ENCODE data around the gene DCDC1.

DNA sequence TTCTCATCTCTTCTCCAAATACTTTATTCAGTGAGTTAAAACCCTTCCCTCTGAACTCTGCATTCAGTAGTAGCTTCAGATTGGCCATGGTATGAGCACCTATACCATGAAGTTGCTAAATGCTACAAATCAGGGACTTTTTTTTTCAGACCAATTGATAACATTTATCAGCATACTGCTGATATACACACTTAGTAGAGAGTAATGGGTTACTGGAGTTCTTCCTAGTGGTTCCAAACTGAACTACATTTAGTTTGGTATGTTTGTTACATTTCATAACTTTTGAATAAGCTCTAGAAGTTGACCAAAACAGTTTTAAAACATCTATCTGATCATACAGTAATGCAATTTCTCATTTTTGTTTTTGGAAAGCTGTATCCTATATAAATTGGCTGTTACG lies 104.7 kb downstream of the DCDC1 start:
- TF ChIP-seq EP300 (IDR thresholded peaks at IDR 0.05) (no peak), CTCF (IDR thresholded peaks at IDR 0.05) (no peak)
